Measurements from ENCODE around the gene GPSM3. TPM values are rescaled to one million over a fixed set of nuclear protein-coding genes. Genes with fewer than 3 reads are reported as not detected.

Gene GPSM3
- polyA plus RNA-seq, 5 donors: 16.1 to 20.8 (median 18.1) TPM

DNA sequence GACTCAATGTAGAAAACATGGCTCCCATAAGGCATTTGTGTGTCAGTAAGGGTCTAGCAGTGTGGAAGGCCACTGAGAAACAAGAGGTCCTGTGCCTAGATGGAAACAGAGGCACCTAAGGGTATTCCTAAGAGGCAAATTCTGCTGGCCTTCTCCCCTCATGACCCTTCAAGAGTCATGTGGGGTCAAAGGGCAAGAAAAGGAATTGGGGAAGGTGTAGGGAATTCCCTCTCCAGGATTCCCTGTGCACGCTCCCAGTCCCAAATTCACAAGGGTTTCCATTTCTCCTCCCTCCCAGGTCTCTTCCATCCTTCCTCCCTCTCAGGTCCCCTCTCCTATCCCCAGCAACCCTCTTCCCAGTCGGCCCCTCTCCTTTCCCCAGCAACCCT lies 17.1 kb downstream of the GPSM3 start:
- DNase-seq: no peak

GRCh38 chr6:32174416-32174815 lies 18.0 kb downstream of the GPSM3 start:
- no peak for DNase-seq

- no peak for DNase-seq
Measured at GRCh38 chr6:32173051-32173727, 19.3 kb downstream of the GPSM3 start.

DNA sequence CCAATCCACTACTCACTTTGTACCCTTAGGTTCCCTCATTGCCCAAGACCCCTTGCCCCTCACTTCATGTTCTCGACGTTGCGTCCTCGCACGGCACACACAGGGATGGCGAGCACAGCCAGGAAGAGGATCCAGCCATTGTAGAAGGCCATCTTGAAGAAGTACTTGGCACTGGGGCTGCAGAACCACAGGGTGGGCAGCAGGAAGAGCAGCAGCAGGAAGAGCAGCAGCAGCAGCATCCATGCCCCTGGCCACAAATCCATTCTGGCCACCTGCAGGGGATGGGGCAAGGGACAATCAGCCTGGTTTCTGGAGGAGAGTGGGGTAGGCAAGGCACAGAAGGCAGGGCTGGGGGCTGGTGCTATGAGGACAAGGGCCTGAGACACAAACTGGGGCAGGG lies 21.2 kb downstream of the GPSM3 start:
- no peak for DNase-seq

- DNase-seq: no peak
Measured at GRCh38 chr6:32170294-32170693, 22.1 kb downstream of the GPSM3 start.

- DNase-seq: no peak
Measured at GRCh38 chr6:32168807-32169591, 23.4 kb downstream of the GPSM3 start.

DNA sequence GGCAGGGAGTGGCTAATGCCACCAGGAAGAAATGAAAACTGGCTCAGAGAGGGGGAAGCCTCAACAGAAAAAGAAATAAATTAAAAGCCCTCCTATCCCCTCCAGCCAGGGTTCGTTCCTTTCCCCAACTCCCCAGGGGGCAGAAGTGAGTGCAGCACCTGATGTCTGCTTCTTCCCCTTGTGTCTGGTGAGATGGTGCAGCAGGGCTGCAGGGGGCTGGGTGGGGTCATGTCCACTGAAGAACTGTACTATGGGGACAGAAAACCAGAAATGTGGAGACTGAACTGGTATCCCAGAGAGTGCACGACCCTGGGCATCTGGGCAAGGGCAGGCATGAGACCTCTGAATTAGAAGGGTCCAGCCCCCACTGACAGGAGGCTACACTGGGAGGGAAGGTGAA lies 24.1 kb downstream of the GPSM3 start:
- no peak for DNase-seq

DNA sequence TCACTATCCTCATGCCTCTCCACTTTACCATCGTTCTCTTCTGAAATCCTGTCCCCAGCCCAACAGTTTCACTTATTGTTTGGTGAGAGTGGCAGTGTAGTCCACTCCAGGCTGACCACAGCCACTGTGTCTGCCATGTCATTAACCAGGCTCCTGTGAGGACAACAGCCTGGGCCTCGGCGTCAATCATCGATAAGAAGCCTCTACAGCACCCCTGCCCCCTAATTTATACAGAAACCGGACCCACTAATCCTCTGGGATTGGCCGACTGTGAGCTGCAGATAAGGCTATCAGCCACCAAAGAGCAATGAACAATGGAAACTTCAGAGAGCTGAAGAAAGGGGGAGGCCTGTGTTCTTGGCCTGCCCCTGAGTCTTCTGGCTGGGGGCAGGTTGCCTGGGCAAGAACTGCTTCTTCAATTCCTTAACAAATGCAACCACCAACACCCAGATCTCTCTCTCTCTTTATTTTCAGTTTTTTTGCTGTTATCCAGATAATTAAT lies 24.6 kb downstream of the GPSM3 start:
- DNase-seq: no peak

DNA sequence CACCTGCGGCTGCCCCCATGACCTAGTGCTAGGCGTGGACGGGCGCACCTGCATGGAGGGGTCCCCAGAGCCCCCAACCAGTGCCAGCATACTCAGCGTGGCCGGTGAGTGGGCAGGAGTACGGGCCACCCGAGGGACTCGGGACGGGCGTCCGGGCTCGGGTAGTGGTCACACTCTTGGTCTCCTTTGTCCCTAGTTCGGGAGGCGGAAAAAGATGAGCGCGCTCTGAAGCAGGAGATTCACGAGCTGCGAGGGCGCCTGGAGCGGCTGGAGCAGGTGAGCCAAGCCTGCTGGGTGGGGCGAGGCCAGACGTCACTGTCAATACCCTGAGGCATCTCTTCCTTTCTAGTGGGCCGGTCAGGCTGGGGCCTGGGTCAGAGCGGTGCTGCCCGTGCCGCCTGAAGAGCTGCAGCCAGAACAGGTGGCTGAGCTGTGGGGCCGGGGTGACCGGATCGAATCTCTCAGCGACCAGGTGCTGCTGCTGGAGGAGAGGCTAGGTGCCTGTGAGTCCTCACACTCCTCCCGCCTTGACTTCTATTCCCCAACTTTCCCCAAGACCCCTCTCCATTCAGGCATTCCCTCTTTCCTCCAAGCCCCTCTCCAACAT lies 25.2 kb downstream of the GPSM3 start:
- DNase-seq: no peak

- no peak for DNase-seq
Measured at GRCh38 chr6:32166411-32167061, 25.9 kb downstream of the GPSM3 start.

DNA sequence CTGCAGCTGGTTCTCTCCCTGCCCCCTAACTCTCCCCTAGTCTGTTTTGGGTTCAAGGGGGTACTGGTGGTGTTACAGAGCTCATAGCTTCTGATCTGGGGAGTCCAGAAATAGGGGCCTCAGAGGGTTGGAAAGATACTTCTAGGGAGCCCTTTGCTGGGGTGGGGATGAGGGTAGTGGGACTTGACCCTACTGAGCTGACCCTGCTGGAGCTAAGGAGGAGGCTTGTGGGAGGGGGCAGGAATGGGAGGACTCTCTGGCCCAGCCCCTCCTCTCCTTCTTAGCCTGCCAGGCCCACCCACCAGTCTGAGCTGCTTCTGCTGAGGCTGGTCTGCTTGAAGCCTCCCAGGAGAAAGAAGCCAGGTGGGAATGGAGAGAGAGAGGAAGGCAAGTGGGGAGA lies 28.1 kb downstream of the GPSM3 start, which contains the start of gene EGFL8:
EGFL8 (plus strand) TSS at position 301 of the 400 bp plus-strand sequence. CDS start 1,571 bp downstream, outside the sequence.
- no peak for DNase-seq

GRCh38 chr6:32163559-32164258 lies 28.7 kb downstream of the GPSM3 start:
- DNase-seq: no peak

DNA sequence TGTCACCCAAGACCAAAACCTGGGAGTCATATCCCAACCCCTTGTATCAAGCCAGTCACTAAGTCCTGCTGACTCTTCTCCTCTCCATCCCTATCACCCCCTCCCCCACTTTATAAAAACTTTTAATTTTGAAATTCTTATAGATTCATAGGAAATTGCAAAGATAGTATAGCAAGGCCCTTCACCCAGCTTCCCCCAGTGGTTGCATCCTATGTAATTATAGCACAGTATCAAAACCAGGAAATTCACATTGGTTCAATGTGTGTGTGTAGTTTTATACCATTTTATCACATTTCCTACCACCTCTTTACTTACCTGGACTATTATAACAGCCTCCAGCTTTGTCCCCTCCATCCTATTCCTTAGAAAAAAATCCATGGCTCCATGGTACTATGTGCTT lies 34.4 kb downstream of the GPSM3 start:
- no peak for DNase-seq

DNA sequence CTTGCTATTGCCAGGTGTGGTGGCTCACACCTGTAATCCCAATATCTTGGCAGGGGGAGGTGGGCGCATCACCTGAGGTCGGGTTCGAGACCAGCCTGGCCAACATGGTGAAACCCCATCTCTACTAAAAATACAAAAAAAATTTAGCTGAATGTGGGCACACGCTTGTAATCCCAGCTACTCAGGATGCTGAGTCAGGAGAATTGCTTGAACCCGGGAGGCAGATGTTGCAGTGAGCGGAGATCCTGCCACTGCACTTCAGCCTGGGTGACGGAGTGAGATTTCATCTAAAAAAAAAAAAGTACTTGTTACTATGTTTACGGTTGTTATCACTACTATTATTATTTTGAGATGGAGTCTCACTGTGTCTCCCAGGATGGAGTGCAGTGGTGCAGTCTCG lies 35.6 kb downstream of the GPSM3 start:
- no peak for DNase-seq

DNA sequence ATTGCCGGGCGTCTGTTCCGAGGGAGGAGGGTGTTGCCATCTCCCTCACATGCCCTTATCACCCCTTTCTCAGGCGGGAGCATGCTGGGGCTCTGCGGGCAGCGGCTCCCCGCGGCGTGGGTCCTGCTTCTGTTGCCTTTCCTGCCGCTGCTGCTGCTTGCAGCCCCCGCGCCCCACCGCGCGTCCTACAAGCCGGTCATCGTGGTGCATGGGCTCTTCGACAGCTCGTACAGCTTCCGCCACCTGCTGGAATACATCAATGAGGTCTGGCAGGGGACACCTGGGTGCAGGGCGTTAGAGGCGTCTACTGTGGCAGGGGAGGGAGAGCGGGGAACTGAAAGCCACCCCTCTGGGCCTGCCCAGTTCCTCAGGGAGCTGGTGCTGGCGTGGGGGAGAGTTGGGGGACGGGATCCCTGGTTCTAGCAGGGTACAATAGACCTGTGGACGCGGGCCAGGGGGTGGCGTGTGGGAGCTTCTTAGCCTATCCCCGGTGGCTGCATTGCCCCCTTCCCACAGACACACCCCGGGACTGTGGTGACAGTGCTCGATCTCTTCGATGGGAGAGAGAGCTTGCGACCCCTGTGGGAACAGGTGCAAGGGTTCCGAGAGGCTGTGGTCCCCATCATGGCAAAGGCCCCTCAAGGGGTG lies 37.8 kb downstream of the GPSM3 start:
- DNase-seq: no peak

- DNase-seq: peak; percentile 94 to 95
Measured at GRCh38 chr6:32153564-32154513, 38.6 kb downstream of the GPSM3 start, which contains the start of gene PPT2. Gene PPT2, plus strand, starts transcription at chr6:32154141. Its CDS starts 454 bp downstream, at chr6:32154595.

- no peak for DNase-seq
Measured at GRCh38 chr6:32152769-32153563, 39.5 kb downstream of the GPSM3 start.

- no peak for DNase-seq
Measured at GRCh38 chr6:32151863-32152768, 40.3 kb downstream of the GPSM3 start, which contains the start of gene PRRT1. Gene PRRT1, minus strand, starts transcription at chr6:32151939. Its CDS starts 112 bp downstream, at chr6:32151827.

Data from right lung (tissue), 5 donors.